HG03460 (cell line): ENCODE measurements around the gene PTCD2.
"Not testable (repeated sequence)": the region's sequence is repeated elsewhere in the genome, so short reads cannot be mapped to it uniquely, and the experiment has no call there.

Experiments used
- ATAC-seq: cut with Tn5 transposase; IDR thresholded peaks from one replicate; pipeline ENCODE4 v1.9.1; 2021; ENCODE audit not compliant: unreplicated experiment

PTCD2 gene

GRCh38 chr5:72377910-72378638 is 57.9 kb downstream of the PTCD2 start:
- ATAC-seq, result no peak

GRCh38 chr5:72378639-72379289 is 58.6 kb downstream of the PTCD2 start:
- no peak for ATAC-seq

GRCh38 chr5:72379936-72380335 is 59.8 kb downstream of the PTCD2 start:
- no peak for ATAC-seq

- ATAC-seq, result no peak
These were observed 60.5 kb downstream of the PTCD2 start for GRCh38 chr5:72380492-72381274.

GRCh38 chr5:72383280-72383679 is 63.1 kb downstream of the PTCD2 start:
- ATAC-seq, result no peak

GRCh38 chr5:72383726-72384125 is 63.6 kb downstream of the PTCD2 start:
- no peak for ATAC-seq

GRCh38 chr5:72386639-72387038 is 66.5 kb downstream of the PTCD2 start:
- no peak for ATAC-seq

GRCh38 chr5:72387985-72388384 is 67.8 kb downstream of the PTCD2 start:
- no peak for ATAC-seq

GRCh38 chr5:72388646-72389045 is 68.5 kb downstream of the PTCD2 start:
- ATAC-seq, result no peak

- no peak for ATAC-seq
These were observed 70.7 kb downstream of the PTCD2 start for GRCh38 chr5:72390836-72391235.

GRCh38 chr5:72392326-72392733 is 72.2 kb downstream of the PTCD2 start:
- no peak for ATAC-seq

- ATAC-seq, result no peak
These were observed 72.9 kb downstream of the PTCD2 start for GRCh38 chr5:72393052-72393451.

- ATAC-seq, result no peak
These were observed 74.5 kb downstream of the PTCD2 start for GRCh38 chr5:72394688-72395087.

GRCh38 chr5:72397836-72398235 is 77.7 kb downstream of the PTCD2 start:
- ATAC-seq, result no peak

- ATAC-seq, result no peak
These were observed 80.8 kb downstream of the PTCD2 start for GRCh38 chr5:72400950-72401349.

GRCh38 chr5:72402381-72402890 is 82.3 kb downstream of the PTCD2 start:
- ATAC-seq, result no peak

- no peak for ATAC-seq
These were observed 82.9 kb downstream of the PTCD2 start for GRCh38 chr5:72402959-72403628.

GRCh38 chr5:72404771-72405170 is 84.6 kb downstream of the PTCD2 start:
- not testable (repeated sequence) for ATAC-seq

- no peak for ATAC-seq
These were observed 86.9 kb downstream of the PTCD2 start for GRCh38 chr5:72407078-72407477.

GRCh38 chr5:72407541-72407940 is 87.4 kb downstream of the PTCD2 start:
- ATAC-seq, result no peak

- ATAC-seq, result no peak
These were observed 88.0 kb downstream of the PTCD2 start for GRCh38 chr5:72408127-72408526.
